Stimulated activated CD4-positive, alpha-beta T cell treated with anti-CD3 and anti-CD28 coated beads, Interleukin-1b, Interleukin-23, amount 100 ng/mL, for 24 hours (primary cell): ENCODE results near the gene SUN1.
"Not testable (repeated sequence)": the region's sequence is repeated elsewhere in the genome, so short reads cannot be mapped to it uniquely, and the experiment has no call there.

Experiments used
- DNase-seq, 4 experiments: peaks; one replicate each; pipeline ENCODE4 v3.0.0-alpha.2; 2020; ENCODE audit warnings: low read depth in 4 of 4, low spot score in 1 of 4

Gene SUN1

DNA sequence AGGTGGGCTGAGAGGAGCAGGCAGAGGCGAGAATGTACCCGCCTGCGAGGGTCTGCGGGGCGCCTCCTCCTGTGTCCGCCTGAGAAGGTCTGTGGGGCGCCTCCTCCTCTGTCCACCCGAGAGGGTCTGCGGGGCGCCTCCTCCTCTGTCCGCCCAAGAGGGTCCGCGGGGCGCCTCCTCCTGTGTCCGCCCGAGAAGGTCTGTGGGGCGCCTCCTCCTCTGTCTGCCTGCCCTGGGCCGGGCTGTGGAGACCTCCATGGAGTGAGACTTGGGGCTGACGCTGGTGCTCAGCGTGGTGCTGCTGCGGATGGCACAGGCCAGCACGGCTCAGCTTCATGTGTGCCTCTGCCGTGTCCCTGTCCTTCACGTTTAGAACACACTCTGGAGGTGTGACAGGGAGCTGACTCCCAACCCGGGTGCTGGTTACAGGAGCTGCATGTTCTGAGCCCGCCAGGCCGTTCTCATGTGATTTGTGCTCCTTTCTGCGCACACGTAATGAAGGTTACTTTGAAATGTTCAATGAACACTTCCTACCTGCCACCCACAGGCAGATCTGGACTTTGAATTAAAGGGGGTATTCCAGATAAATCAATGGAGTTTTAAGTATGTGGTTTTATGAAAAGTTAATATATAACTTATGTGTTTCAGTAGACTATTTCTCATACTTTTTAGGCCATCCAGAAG, 23.6 kb downstream of the SUN1 start:
- DNase-seq, result no peak

GRCh38 chr7:856444-857095, 24.3 kb downstream of the SUN1 start:
- no peak for DNase-seq

GRCh38 chr7:857661-858060, 25.4 kb downstream of the SUN1 start:
- no peak for DNase-seq

DNA sequence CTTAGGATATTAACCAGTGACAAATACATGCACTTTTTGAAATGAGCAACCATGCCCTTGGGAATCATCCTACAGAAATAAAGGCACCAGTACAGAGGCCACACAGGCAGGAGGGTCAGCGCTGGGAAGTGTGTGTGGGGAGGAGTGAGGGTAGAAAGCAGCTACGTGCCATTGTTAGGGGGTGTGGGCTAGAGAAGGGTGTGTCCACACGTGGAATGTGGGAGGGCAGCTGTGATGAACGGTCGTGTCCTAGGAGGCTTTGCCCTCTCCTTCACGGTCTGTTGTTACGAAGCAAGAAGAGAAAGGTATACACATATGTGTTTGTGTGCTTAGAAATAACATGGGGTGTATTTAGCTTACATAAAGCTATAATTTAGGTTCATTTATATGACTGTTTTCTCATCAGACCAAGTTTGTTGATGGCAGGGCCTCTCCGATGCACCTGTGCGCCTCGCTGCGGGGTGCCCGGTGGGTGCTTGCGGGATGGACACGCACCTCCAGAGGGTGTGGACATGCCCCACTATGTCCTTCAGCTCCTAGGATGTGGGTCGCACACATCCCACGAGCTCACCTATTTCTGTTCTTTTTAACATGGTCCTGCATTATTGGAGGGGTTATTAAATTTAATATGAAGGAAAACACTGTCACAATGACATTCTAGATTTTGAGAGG, 27.2 kb downstream of the SUN1 start:
- DNase-seq, result no peak

- no peak for DNase-seq
Observed at GRCh38 chr7:860149-860548, 27.9 kb downstream of the SUN1 start.

DNA sequence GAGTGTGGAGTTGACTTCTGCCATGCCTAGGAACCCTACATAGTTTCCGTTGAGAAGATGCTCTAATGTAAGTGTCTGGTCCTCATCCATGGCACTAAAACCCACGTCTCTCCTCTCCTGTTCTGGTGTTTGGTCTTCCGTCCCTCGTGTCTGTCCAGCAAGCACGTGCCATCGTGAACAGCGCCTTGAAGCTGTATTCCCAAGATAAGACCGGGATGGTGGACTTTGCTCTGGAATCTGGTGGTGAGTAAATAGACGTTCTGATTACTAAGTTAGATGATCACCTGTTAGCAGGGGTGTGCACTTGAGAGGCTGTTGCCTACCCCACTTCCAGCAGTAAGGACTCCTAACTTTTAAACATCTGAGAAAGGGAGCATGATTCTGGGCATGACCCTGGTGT, 28.9 kb downstream of the SUN1 start:
- no peak for DNase-seq

DNA sequence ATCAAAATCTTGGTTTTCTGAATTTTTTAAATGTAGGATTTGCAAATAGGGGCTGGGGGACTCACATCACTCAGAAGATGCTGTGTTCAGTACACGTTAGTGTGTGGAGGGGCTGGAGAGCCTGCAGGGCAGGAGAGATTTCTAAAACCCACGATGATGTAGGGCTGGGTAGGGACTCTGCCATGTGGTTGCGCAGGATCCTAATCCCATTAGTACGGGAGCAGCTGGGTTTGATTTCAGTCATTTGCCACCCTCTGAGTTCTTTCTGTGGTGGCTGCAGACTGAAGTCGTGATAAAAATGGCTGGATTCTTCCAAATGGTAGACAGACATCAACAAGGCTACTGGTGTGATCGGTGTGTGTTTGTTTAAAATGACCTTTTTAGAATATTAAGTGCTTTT, 29.9 kb downstream of the SUN1 start:
- no peak for DNase-seq

GRCh38 chr7:863106-863505, 30.8 kb downstream of the SUN1 start:
- DNase-seq, result no peak

DNA sequence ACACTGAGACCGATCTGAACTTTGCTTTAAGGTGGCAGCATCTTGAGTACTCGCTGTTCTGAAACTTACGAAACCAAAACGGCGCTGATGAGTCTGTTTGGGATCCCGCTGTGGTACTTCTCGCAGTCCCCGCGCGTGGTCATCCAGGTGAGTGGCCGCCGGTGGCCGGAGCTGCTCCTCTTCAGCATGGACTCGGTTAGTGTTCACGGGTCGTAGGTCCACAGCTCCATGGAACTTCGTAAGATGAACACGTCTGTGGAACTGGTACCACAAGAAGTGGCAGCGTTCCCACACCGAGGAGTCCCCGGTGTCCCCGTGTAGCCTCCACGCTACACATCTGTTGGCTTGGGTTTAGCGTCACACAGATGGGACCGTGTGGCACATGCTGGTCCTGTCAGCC, 33.6 kb downstream of the SUN1 start:
- no peak for DNase-seq

GRCh38 chr7:867001-867405, 34.7 kb downstream of the SUN1 start:
- DNase-seq, result no peak

- no peak for DNase-seq
Observed at GRCh38 chr7:867406-868188, 35.3 kb downstream of the SUN1 start.

DNA sequence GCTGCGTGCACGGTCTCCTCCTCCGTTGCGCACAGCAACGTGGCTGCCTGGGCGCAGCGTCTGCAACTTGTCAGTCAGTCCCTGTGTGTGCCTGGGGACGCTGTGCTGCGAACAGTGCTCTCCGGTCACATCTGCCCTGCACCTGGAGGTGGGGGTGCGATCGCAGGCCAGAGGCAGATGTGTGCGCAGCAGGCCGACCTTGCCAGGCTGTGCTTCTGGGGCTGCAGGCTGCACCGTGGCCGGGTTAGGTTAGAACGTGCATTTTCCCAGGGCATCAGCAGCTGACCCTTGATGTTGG, 35.9 kb downstream of the SUN1 start:
- no peak for DNase-seq

GRCh38 chr7:869348-869747, 37.1 kb downstream of the SUN1 start:
- no peak for DNase-seq

DNA sequence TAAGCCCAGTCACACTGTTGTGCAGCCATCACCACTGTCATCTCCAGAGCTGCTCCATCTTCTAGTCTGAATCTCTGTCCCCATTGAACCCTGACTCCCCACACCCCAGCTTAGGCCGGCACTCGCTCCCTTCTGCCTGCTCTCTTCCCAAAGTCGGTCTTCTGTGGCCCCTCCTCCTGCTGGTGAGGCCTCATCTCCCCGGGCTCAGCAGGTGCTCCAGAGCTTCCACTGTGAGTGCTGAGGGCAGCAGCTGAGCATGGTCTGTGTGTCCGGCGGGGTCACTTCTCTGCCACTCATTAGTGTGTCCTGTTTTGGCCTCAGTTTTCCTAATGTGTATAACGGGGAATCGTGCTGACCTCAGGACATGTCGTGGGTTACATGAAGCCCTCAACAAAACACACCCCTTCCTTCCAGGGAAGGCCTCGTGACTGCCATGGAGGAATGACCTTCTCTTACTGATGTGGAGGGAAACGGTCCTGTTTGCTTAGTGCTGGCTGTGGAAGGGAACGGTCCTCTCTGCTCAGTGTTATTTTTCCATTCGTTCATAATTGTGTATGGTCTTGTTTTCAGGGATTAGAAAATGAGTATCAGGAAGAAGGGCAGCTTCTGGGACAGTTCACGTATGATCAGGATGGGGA, 39.7 kb downstream of the SUN1 start:
- no peak for DNase-seq

DNA sequence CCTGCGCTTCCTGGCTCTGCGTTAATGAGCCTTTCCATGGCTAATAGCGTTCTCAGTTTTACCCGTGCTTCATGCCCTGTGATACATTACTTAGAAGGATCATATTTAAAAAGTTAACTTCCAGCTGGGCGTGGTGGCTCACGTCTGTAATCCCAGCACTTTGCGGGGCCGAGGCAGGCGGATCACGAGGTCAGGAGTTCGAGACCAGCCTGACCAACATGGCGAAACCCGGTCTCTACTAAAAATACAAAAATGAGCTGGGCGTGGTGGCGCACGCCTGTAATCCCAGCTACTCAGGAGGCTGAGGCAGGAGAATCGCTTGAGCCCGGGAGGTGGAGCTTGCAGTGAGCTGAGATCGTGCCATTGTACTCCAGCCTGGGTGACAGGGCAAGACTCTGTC, 40.4 kb downstream of the SUN1 start:
- not testable (repeated sequence) for DNase-seq

GRCh38 chr7:873367-874002, 41.2 kb downstream of the SUN1 start:
- peak; percentile 49 to 61 (median 56) for DNase-seq

DNA sequence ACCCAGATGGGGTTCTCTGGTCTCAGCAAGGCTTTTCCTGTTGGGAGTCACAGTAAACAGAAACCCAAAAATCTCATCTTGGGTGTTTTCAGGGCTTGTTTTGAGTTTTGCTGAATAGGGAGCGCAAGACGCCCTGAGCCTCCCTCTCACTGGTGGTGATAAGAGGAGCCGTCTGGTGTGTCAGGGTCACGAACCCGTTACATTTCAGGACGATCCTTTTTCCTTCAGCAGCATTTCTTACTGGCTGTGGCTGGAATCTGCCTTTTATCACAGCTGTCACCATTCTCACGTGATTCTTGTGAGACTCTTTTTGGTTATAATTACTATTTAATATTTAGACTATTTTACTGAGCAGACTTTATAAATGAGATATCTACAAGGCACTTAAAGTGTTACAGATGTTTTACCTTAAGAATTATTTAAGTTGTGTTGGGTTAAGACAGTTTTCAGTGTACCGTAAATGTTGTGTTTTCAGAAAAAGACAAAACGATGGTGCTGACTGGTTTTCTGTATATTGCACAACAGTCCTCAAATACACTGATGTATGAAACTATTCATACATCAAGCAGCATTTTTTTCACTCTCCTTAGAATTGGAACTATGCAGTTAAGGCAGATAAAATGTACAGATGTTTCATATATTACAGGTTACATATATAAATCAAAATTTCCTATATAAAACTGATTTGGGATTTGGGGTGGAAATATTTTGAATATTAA, 41.9 kb downstream of the SUN1 start:
- DNase-seq, result no peak

DNA sequence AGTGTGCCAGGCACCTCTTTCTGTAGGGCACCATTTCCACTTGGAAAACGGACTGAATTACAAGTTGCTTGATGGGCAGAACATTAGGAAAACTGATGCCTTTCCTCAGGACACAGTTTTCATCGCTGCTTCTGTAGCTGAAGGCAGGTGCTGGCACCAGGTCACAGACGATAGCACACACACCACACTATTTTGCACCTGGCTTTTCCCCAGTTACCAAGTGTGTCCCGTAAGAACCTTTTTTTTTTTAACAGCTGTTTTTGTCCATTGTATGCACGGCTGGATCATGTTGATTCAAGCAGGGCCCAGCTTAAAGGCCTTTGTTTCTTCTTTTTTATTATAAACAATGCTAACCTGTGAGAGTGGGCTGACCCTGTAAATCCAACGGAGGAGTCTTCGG, 42.8 kb downstream of the SUN1 start:
- DNase-seq, result no peak

- DNase-seq, result no peak
Observed at GRCh38 chr7:875476-876076, 43.3 kb downstream of the SUN1 start.
